Hepatocyte (in vitro differentiated cells): ENCODE data around the gene CAPN13. TPM values are rescaled to one million over a fixed set of nuclear protein-coding genes. Genes with fewer than 3 reads are reported as not detected.

ENCODE experiments used
- DNase-seq: peaks from one replicate; pipeline ENCODE4 v3.0.0-alpha.2; 2016; ENCODE audit warnings: low spot score
- H2AFZ ChIP-seq: fragments of 200-600 bp; sonication (generic); 2 replicates; pipeline ENCODE4 v1.6.0; 2016; ENCODE audit warnings: antibody characterized with exemption, mild to moderate bottlenecking
- H3K27ac ChIP-seq: fragments of 200-600 bp; sonication (generic); 2 replicates; pipeline ENCODE4 v1.5.1; 2016; ENCODE audit warnings: mild to moderate bottlenecking
- H3K27me3 ChIP-seq: fragments of 200-600 bp; sonication (generic); 2 replicates; pipeline ENCODE4 v1.6.1; 2016
- H3K36me3 ChIP-seq: fragments of 200-600 bp; sonication (generic); replicated peaks from 2 replicates; pipeline ENCODE4 v1.5.1; 2016; ENCODE audit warnings: low read depth; ENCODE audit not compliant: insufficient read depth
- H3K4me1 ChIP-seq: fragments of 200-600 bp; sonication (generic); 2 replicates; pipeline ENCODE4 v1.5.1; 2016; ENCODE audit warnings: mild to moderate bottlenecking, moderate library complexity; ENCODE audit not compliant: insufficient read depth
- H3K4me2 ChIP-seq: fragments of 200-600 bp; sonication (generic); 2 replicates; pipeline ENCODE4 v1.6.0; 2016
- H3K4me3 ChIP-seq: fragments of 200-600 bp; sonication (generic); 2 replicates; pipeline ENCODE4 v1.5.1; 2016; ENCODE audit warnings: mild to moderate bottlenecking
- H3K79me2 ChIP-seq: fragments of 200-600 bp; sonication (generic); 2 replicates; pipeline ENCODE4 v1.6.0; 2017; ENCODE audit warnings: mild to moderate bottlenecking
- H3K9me2 ChIP-seq: fragments of 200-600 bp; sonication (generic); replicated peaks from 2 replicates; pipeline ENCODE4 v1.6.0; 2017; ENCODE audit warnings: mild to moderate bottlenecking; ENCODE audit not compliant: insufficient read depth
- H3K9me3 ChIP-seq: fragments of 200-600 bp; sonication (generic); 2 replicates; pipeline ENCODE4 v1.5.1; 2016; ENCODE audit warnings: low read depth, mild to moderate bottlenecking
- H4K20me1 ChIP-seq: fragments of 200-600 bp; sonication (generic); 2 replicates; pipeline ENCODE4 v1.6.0; 2016; ENCODE audit warnings: mild to moderate bottlenecking; ENCODE audit not compliant: insufficient read depth, poor library complexity, severe bottlenecking
- EZH2 ChIP-seq: fragments of 200-600 bp; sonication (generic); IDR thresholded peaks from 2 replicates; pipeline ENCODE4 v1.6.1; 2016; ENCODE audit warnings: antibody characterized with exemption, mild to moderate bottlenecking, borderline replicate concordance
- EZH2phosphoT487 ChIP-seq: fragments of 200-600 bp; sonication (generic); IDR thresholded peaks from one replicate; pipeline ENCODE4 v1.6.1; 2018; ENCODE audit warnings: antibody characterized with exemption, mild to moderate bottlenecking, low read depth, moderate library complexity; ENCODE audit not compliant: unreplicated experiment, severe bottlenecking
- WGBS: methylation state at CpG from one replicate; pipeline ENCODE4 v1.1.6; 2016; ENCODE audit warnings: low lambda C conversion rate; ENCODE audit errors: missing lambda C conversion rate; 5-methylcytosine and 5-hydroxymethylcytosine counted together
- polyA plus RNA-seq: library from polyadenylated mRNA; unstranded; fragments of >200 nt; fragmentation: Nextera tagmentation; extraction: Ambion mirVana; gene quantifications from 2 replicates; pipeline ENCODE4 v1.2.1, GENCODE V29; 2016
- total RNA-seq: library from RNA; depleted of rRNA; stranded (reverse); fragments of >200 nt; gene quantifications from 2 replicates; pipeline ENCODE4 v1.2.3, GENCODE V29; 2014
- TF ChIP-seq, protein P1 (sequence below): fragments of 200-600 bp; sonication (generic); IDR thresholded peaks from 2 replicates; pipeline ENCODE4 v1.5.1; 2016; ENCODE audit warnings: antibody characterized with exemption, mild to moderate bottlenecking; ENCODE audit not compliant: poor library complexity

CAPN13 gene
- total and polyA plus RNA-seq, 2 experiments from 2014 or later: 5.9 to 6.0 TPM

DNA sequence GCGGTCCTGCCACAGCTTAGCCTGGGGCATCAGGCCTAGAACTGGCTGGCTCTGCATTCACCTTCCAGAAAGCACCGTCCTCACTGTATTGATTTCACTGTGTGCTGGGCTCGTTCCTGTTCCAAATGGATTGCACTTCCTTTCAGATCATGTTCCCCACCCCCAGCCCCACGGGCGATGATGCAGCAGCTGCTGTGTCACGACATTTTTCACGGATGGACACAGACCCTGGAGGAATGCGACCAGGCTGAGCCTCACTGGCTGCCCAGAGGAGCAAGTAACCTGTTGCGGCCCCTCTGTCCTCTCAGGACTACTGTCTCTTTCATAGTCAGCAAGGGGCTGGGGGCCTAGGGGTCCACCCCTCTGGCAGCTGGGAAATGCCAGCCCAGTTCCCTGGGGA, 50.3 kb downstream of the CAPN13 start:
- Histone ChIP-seq H3K27ac (no peak overlapping the region), H3K79me2 (no peaks in the 10 kb centered on the region), H3K4me2 (no peak overlapping the region), H4K20me1 (no peaks in the 10 kb centered on the region), H3K9me3 (no peaks in the 10 kb centered on the region), H3K36me3 (no peaks in the 10 kb centered on the region), H3K4me3 (no peak overlapping the region), H2AFZ (no peak overlapping the region), H3K9me2 (no peaks in the 10 kb centered on the region), H3K4me1 (peaks cover 4% of the 10 kb centered on the region), H3K27me3 (no peaks in the 10 kb centered on the region)
- TF ChIP-seq EZH2phosphoT487 (no peak), EZH2 (no peak)
- TF ChIP-seq, protein P1, sequence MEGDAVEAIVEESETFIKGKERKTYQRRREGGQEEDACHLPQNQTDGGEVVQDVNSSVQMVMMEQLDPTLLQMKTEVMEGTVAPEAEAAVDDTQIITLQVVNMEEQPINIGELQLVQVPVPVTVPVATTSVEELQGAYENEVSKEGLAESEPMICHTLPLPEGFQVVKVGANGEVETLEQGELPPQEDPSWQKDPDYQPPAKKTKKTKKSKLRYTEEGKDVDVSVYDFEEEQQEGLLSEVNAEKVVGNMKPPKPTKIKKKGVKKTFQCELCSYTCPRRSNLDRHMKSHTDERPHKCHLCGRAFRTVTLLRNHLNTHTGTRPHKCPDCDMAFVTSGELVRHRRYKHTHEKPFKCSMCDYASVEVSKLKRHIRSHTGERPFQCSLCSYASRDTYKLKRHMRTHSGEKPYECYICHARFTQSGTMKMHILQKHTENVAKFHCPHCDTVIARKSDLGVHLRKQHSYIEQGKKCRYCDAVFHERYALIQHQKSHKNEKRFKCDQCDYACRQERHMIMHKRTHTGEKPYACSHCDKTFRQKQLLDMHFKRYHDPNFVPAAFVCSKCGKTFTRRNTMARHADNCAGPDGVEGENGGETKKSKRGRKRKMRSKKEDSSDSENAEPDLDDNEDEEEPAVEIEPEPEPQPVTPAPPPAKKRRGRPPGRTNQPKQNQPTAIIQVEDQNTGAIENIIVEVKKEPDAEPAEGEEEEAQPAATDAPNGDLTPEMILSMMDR: no peak
- 88% methylated on average over 9 of the region's 9 CpGs for WGBS
- DNase-seq: no peak

DNA sequence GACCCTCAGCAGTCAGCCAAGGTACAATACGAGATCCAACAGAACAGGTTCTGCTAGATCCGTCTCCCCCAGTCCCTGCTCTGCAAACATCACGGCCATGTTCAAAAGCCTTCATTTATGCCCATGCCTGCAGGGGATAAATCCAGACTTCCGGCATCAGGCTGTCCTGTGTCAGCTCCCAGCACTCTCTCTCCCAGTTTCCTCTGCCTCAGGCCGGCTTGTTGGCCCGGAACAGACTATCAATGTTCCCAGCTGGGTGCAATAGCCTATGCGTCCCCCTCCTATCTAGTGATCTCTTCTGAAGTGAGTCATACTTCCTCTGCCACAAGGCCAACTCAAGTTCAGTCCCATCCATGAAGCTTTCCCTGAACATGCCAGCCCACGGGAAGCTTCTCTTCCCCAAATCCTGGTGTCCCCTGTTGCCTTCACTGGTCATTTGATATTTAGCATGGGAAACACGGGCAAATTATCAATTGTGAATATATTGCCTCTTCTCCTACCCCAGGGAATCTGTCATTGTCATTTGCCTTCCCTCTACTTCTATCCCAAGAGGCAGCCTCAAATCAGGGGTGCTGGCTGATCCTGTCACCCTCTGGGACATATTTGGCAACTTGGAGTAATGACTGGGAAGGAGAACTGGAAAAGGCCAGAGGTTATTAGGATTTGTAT, 51.1 kb downstream of the CAPN13 start:
- Histone ChIP-seq H4K20me1 (no peaks in the 10 kb centered on the region), H3K4me3 (no peak overlapping the region), H3K36me3 (no peaks in the 10 kb centered on the region), H3K9me2 (no peaks in the 10 kb centered on the region), H3K9me3 (no peaks in the 10 kb centered on the region), H3K27ac (no peak overlapping the region), H3K27me3 (no peaks in the 10 kb centered on the region), H3K4me2 (no peak overlapping the region), H3K79me2 (no peaks in the 10 kb centered on the region), H3K4me1 (peaks cover 4% of the 10 kb centered on the region), H2AFZ (no peak overlapping the region)
- TF ChIP-seq EZH2 (no peak), EZH2phosphoT487 (no peak)
- 31% methylated on average over 9 of the region's 9 CpGs for WGBS
- peak; percentile 56 for DNase-seq

DNA sequence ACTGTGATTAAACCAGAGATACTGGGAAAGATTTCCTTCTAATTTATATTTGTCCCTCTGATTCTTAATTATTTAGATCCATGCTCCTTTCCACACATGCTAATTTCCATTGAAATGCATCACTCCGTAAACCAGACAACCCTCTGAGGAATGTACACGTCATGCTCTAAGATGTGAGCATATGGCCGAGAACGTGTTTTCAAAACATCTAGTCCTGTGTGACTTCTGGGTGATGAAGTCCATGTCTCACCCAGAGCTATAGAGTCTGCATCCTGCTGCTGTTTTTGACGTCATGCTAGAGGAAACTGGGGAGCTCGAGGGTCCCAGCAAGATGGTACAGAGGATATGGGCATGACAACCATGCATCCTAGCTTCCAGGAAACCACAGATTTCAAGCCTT, 53.6 kb downstream of the CAPN13 start:
- H3K4me1 ChIP-seq: peaks cover 4% of the 10 kb centered on the region
- no peak for TF ChIP-seq EZH2phosphoT487
- TF ChIP-seq, protein P1: no peak
- no peak for TF ChIP-seq EZH2
- H3K27me3 ChIP-seq: no peaks in the 10 kb centered on the region
- no peak overlapping the region for H3K27ac ChIP-seq
- no peak overlapping the region for H3K4me2 ChIP-seq
- no peak overlapping the region for H3K4me3 ChIP-seq
- no peaks in the 10 kb centered on the region for H3K79me2 ChIP-seq
- H3K9me2 ChIP-seq: no peaks in the 10 kb centered on the region
- H2AFZ ChIP-seq: no peak overlapping the region
- DNase-seq: no peak
- WGBS: 83% methylated on average over 6 of the region's 6 CpGs
- no peaks in the 10 kb centered on the region for H3K9me3 ChIP-seq
- no peaks in the 10 kb centered on the region for H4K20me1 ChIP-seq
- no peaks in the 10 kb centered on the region for H3K36me3 ChIP-seq

DNA sequence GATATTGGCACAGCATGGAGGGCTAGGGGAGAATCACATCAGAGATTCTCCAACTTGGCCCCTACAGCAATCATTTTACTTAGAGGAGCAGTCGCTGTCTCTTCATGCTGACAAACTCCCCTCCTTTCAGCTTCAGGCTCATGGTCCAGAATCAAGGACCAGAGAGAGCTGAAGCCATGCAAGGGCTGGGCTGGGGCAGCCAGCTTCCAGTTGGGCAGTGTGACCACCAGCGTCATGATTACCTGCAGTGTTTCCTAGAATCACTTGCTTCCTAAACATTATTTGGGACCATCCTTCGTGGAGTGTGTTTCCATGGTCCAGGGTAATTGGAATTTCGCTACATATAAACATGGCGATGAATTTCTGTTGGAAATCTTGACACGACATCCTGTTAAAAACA, 54.4 kb downstream of the CAPN13 start:
- H3K79me2 ChIP-seq: no peaks in the 10 kb centered on the region
- no peaks in the 10 kb centered on the region for H3K9me2 ChIP-seq
- no peak overlapping the region for H2AFZ ChIP-seq
- H3K4me1 ChIP-seq: peaks cover 6% of the 10 kb centered on the region
- no peak overlapping the region for H3K27ac ChIP-seq
- H3K27me3 ChIP-seq: no peaks in the 10 kb centered on the region
- no peak overlapping the region for H3K4me3 ChIP-seq
- H4K20me1 ChIP-seq: no peaks in the 10 kb centered on the region
- no peak for TF ChIP-seq EZH2phosphoT487
- TF ChIP-seq, protein P1: no peak
- no peak for TF ChIP-seq EZH2
- no peaks in the 10 kb centered on the region for H3K36me3 ChIP-seq
- 98% methylated on average over 6 of the region's 6 CpGs for WGBS
- H3K4me2 ChIP-seq: no peak overlapping the region
- no peaks in the 10 kb centered on the region for H3K9me3 ChIP-seq
- no peak for DNase-seq
